ENCODE measurements around the gene TAS2R43.
"Not testable (repeated sequence)": the region's sequence is repeated elsewhere in the genome, so short reads cannot be mapped to it uniquely, and the experiment has no call there.

The TAS2R43 gene

GRCh38 chr12:11062194-11062593 lies 29.9 kb downstream of the TAS2R43 start, which contains the start of gene TAS2R46:
Gene TAS2R46 (minus strand): TSS chr12:11062294. CDS start chr12:11062294, 0 bp downstream.
- in situ Hi-C loops (cut with MboI; ENCODE audit: low sequenced_read_pairs) = not testable (repeated sequence)

GRCh38 chr12:11059784-11060183 lies 32.3 kb downstream of the TAS2R43 start:
- in situ Hi-C loops (cut with MboI; ENCODE audit: low sequenced_read_pairs) = no loop called here

GRCh38 chr12:11059041-11059440 lies 33.1 kb downstream of the TAS2R43 start:
- in situ Hi-C loops (cut with MboI; ENCODE audit: low sequenced_read_pairs) = no loop called here

GRCh38 chr12:11055306-11055705 lies 36.8 kb downstream of the TAS2R43 start:
- in situ Hi-C loops (cut with MboI; ENCODE audit: low sequenced_read_pairs) = no loop called here

GRCh38 chr12:11049806-11050531 lies 42.1 kb downstream of the TAS2R43 start:
- in situ Hi-C loops (cut with MboI; ENCODE audit: low sequenced_read_pairs) = not testable (repeated sequence)

- in situ Hi-C loops (cut with MboI; ENCODE audit: low sequenced_read_pairs) = not testable (repeated sequence)
Observed at GRCh38 chr12:11041366-11041765, 50.7 kb downstream of the TAS2R43 start.
